Skeletal muscle cell (primary cell): ENCODE results near the gene C2orf15.
"Not testable (repeated sequence)": the region's sequence is repeated elsewhere in the genome, so short reads cannot be mapped to it uniquely, and the experiment has no call there.

Experiments
- DNase-seq: peaks from one replicate; pipeline ENCODE4 v3.0.0-alpha.2; 2010; ENCODE audit warnings: low read depth
- H3K4me3 ChIP-seq: 2 replicates; pipeline ENCODE4 v1.5.1; 2011; ENCODE audit warnings: low read depth, mild to moderate bottlenecking, control low read depth, low read length, moderate library complexity

C2orf15 gene, protein sequence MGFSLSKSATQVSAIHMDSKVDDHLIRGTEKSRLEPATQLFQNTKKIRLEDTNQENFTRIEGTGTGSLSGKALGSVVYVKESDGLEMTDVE

DNA sequence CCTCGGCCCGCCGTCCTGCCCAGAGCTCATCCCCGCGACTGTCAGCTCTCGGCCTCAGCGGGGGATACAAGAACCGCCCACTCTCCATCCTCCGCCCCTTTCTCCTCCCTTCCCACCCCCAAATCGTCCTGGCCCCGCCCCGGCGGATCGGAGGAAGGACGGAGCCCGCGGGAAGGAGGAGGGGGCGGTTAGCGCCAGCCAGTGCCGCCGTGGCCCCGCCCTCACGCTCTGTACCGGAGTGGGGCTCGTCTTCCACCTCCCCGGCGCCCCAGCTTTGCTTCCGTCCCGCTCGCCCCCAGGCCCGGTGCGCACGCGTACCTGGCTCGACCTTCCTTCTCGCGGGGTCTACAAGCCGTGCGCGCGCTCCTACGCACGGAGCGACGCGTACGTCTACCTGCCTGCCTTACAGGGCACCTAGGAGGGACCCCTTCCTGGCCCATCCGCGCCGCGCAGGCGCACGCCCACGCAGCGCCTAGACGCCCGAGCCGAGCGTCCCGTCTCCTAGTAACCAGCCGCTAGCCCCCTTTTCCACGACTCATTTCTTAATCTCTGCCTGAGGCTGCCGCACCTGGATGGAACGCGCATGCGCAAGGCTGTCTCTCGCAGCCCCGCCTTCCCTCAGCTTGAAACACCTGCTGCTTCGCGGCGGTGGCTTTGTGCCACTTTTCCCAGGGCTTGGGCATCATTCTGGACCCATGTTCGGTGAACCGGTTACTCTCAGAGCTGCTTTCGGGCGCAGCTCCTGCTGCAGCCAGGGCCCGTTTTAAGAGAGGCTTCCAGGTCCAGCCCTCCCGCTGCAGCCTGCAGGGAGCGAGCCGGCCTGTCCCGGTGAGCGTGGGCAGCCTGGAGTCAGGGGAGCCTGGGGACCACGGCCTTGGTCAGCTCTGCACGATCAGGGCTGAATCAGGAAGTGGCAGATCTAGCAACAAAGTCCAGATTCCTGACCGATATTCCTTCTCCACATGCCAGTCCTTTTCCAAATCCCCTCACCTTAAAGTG, at the start of gene C2orf15:
C2orf15 (plus strand) TSS at position 598 of the 999 bp plus-strand sequence. CDS start 8,852 bp downstream, outside the sequence.
- DNase-seq: peak; percentile 50
- peak within 1 kb of the TSS; percentile 87 for H3K4me3 ChIP-seq

DNA sequence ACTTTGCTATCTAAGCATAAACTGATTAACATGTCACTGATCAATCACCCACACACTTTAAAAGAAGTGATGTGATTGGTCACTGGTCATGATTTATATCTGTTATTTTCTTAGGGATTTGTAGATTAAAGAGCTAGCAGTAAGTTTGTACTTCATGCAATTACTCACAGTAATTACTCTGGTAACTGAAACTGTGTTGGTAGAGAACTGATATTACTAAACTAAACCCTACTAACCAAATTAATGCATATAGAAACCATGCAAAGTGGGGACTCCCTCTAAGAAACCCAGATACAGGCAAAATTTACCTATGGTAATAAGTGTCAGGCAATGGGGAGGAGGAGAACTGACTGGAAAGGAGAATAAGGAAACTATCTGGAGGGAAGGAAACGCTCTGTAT, 44.8 kb upstream of the C2orf15 start:
- no peak for DNase-seq
- H3K4me3 ChIP-seq: no peak overlapping the region

DNA sequence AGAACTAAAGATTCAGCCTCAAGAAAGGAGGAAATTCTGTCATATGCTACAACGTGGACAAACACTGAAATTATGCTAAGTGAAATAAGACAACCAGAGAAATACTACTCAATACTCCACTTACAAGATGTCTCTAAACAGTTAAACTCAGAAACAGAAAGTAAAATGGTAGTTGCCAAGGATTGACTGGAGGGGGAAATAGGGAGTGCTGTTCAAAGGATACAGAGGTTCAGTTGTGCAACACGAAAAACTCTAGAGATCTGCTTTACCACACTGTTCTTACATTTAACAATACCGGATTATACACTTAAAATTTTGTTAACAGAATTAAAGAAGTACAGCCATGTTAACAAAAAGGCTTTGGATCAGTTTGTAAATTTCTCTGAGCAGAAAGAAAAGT, 39.8 kb upstream of the C2orf15 start:
- peak; percentile 8 for DNase-seq
- H3K4me3 ChIP-seq: no peak overlapping the region

DNA sequence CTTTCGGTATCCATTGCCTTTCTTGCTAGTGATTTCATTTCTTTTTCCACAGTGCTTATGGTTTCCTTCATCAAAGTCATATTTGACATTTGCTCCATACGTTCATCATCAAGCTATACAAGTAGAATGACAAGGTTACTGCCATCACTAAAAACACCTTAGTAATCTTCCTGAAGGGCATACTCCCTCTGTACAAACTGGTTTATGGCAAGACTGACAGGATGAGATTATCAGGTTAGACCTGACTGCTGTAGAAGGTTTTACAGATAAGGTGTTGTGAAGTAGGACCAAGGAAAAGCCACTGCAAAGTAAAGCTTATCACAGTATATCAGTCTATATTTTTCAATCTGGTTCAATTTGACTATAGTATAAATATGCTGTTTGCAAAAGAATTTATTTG, 37.5 kb upstream of the C2orf15 start:
- DNase-seq: no peak
- no peak overlapping the region for H3K4me3 ChIP-seq

DNA sequence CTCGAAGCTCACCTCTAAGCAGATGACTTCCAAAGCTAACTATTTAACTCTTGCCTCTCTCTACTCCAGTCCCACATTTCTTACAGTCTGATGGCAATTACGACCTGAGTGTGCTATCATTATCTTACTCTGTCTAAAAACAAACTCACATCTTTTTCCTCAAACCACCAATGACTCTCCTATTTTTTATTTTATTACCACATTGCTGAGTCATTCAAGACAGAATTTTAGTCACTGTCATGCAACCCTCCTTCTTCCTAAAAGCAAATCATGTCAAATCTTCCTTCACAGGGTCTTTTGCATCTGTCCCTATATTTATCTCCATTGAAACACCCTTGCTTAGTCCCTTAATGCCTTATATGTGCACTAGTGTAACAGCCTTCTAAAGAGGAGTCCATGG, 34.6 kb upstream of the C2orf15 start:
- DNase-seq: peak; percentile 4
- H3K4me3 ChIP-seq: no peak overlapping the region

DNA sequence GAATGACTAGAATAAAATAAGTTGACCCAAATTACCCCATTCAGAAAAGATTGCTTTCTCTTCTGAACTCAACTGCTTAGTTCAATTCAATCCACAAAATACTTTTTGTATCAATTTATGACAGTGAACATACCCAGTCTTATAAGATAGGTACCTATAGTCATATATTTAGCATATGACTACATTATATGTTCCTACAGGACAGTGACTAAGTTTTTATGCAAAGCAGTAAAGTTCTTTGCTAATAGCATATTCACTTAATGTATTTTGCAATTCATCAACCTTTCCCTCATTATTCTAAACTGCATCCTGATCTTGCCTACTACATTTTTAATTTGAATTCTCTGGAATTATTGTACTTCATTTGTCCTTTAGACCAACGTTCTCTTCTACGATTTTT, 30.3 kb upstream of the C2orf15 start:
- no peak for DNase-seq
- H3K4me3 ChIP-seq: no peak overlapping the region

DNA sequence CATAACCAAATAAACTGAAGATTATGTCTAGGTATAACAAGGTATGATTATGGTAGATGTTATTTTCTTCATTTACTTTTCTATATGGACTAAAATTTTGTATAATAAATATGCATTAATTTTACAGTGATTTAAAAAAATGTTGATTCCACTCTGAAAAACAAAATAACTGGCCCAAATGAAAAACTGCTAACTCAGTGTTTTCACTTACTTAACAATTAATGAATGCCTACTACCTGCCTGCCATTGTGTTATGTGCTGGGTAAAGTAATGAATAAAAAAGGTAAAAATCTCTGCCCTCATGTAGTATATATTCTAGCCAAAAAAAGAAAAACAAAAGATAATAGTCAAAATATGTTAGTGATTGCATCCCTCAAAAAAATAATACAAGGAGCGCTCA, 29.6 kb upstream of the C2orf15 start:
- no peak overlapping the region for H3K4me3 ChIP-seq
- DNase-seq: no peak

DNA sequence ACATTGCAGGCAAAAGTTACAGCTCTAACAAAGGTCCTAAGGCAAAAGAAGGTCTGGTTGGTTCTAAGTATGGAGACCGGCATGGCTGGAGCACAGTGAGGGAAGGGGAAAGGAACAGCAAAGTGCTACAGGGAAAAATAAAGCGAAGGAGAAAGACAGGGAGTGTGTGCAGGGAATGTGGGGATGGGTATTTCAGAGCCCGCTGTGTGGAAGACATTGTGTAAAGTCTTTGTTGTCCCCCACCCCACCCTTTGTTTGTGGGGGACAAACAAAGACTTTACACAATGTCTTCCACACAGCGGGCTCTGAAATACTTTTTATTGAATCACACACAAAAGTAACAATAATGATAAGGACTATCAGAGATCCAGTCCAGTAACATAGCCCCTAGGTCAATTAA, 28.9 kb upstream of the C2orf15 start:
- H3K4me3 ChIP-seq: no peak overlapping the region
- no peak for DNase-seq

DNA sequence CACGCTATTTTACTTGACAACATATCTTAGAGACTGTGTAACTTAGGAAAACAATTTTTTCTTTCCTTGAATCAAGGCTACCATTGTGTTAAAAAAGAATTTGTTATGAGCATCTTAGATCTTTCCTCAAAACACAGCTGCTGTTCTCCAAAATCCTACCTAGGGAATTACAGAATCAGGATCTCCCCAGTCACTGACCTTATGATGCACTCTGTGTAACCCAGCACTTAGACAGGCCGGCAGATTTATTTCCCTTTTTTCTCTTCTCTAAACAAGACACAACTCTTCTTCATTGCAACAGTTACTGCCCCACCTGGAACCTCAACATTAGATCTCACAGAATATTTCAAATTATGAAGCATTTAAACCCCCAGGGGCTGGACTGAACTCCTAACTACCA, 13.5 kb upstream of the C2orf15 start:
- DNase-seq: no peak
- H3K4me3 ChIP-seq: no peak overlapping the region

DNA sequence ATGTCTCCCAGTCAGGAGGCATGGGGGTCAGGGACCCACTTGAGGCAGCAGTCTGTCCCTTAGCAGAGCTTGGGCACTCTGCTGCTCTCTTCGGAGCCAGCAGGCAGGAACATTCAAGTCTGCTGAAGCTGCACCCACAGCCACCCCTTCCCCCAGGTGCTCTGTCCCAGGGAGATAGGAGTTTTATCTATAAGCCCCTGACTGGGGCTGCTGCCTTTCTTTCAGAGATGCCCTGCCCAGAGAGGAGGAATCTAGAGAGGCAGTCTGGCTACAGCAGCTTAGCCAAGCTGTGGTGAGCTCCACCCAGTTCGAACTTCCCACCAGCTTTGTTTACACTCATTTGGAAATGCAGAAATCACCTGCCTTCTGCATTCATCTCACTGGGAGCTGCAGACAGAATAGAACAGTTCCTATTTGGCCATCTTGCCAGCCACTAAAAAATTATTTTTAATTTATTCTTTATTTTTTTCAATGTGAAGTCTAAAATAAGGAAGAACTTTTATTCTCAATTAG, 6.4 kb upstream of the C2orf15 start:
- H3K4me3 ChIP-seq, DNase-seq: not testable (repeated sequence)

DNA sequence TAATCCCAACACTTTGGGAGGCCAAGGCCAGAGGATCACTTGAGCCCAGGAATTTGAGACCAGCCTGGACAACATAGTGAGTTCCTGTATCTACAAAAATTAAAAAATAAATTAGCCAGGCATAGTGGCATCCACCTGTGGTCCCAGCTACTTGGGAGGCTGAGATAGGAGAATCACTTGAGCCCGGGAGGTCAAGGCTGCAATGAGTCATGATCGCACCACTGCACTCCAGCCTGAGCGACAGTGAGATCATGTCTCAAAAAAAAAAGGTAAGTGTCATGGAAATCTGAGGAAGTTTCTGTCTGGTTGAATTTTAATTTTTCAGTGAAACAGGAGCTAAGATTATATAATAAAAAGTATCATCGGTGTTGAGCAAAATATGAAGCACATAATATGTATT, 2.5 kb upstream of the C2orf15 start:
- no peak overlapping the region for H3K4me3 ChIP-seq
- no peak for DNase-seq

DNA sequence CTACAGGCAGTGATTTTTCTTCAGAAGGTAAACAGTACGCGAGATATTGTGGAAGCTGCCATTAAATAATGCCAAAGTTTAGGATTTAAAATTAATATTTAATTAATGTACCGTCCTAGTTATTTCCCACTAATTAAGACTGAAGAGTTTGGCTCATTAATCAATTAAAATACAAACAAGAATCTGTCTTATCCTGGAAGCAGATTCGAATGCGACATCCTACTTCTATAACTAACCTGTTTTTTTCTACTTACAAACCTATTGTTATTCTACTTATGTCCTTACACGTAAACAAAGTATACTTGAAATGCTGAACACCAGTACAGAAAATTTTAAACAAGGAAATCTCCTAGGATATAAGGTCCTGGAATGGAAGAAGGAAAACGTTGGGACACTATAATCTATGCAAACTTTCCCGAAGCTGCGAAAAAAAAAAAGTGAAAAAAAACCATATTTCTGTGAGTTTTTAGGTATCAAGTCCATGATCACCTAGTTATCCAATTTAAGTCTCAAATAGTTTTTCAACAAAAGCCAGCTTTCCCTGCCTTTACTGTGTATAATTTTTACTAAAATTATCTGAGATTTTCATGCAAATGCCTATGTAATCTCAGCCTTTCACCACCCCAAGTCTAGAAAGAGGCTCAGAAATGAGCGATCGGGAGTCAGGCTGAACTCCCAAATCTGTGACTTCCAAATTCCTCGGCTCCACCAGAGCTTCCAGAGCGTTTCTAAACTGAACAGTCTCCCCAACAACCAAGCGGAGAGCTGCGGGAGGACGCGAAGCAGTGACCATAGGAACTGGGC, 1.2 kb upstream of the C2orf15 start:
- DNase-seq: no peak
- H3K4me3 ChIP-seq: peak overlapping the region; percentile 87

DNA sequence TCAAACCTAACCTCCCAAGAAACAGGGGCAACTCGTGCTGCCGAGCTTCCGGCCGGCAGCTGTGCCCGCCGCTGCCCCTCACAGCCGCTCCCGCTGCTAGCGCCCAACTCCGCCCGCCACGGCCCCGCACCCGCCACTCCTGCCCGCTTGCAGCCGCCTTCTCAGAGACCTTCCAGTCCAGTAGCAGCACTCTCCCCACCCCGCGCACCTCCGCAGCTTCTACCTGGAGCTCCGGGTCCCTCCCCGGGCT, 722 bp upstream of the C2orf15 start:
- peak overlapping the region; percentile 87 for H3K4me3 ChIP-seq
- no peak for DNase-seq

DNA sequence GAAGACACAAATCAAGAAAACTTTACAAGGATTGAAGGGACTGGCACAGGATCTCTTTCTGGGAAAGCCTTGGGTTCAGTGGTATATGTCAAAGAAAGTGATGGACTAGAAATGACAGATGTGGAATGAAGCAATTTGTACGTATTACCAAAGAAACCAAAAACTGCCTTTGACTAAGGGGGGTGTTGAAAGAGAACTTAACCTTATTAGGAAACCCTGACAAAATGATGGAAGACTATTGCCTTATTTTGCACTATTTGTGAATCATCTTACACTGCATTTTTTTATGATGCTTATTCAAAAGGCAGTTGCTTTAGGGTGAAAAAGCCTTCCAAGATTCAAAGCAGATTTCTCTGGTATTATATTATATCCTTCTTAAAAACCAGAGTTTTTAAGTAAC, 9.2 kb downstream of the C2orf15 start:
- no peak overlapping the region for H3K4me3 ChIP-seq
- DNase-seq: no peak

DNA sequence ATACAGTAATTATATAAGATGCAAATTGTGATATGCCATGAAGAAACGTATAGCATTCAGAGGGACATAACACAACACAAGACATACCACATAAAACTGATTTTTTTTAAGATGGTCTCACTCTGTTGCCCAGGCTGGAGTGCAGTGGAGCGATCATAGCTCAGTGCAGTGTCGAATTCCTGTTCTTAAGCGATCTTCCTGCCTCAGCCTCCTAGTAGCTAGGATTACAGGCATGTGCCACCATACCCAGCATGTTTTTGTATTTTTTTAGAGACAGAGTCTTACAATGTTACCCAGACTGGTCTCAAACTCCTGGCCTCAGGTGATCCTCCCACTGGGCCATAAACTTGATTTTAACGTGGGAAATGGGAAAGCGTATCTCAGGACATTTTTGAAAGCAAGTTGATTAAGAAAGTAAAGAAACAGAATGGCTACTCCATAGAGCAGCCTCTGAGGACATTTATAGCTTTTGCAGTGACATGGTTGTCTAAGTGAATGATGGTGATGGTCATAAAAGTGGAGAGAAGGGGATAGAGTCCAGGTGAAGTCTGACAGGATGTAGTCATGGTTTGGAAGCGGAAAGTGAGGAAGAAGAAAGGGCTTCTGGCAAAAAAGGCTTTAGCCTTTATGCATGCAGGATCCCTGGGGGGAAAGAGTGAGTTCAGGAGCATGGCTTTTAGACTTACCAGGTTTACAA, 10.8 kb downstream of the C2orf15 start:
- no peak overlapping the region for H3K4me3 ChIP-seq
- no peak for DNase-seq

DNA sequence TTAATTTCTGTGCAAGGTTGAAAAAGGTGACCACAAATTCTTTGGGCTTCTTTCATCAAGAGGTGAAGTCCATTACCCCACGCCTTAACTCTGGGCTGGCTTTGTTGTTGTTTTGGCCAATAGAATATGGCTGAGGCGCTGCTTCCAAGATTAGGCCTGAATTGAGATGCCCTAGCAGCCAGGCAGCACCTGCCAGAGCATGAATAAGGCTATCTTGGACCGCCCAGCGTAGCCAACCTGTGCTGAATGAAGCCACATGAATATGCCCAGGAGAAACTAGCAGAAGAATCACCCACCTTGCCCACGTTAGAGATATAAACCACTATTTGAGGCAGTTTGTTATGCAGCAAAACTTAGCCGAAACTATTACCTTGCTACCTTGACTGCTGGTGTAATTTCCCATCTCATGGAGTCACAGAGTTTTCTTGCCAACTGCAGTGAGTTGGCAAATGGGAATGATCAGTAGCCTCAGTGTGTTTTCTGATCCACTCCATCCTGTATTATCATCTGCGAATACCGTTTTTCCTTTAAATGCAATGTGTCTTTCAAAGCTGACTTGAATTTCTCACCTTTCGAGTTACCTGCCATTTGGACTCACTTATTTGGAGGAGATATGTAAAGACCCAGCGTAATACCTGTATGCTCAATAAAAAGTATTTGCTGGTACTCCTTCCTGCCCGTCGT, 12.6 kb downstream of the C2orf15 start:
- peak overlapping the region; percentile 86 for H3K4me3 ChIP-seq
- no peak for DNase-seq

DNA sequence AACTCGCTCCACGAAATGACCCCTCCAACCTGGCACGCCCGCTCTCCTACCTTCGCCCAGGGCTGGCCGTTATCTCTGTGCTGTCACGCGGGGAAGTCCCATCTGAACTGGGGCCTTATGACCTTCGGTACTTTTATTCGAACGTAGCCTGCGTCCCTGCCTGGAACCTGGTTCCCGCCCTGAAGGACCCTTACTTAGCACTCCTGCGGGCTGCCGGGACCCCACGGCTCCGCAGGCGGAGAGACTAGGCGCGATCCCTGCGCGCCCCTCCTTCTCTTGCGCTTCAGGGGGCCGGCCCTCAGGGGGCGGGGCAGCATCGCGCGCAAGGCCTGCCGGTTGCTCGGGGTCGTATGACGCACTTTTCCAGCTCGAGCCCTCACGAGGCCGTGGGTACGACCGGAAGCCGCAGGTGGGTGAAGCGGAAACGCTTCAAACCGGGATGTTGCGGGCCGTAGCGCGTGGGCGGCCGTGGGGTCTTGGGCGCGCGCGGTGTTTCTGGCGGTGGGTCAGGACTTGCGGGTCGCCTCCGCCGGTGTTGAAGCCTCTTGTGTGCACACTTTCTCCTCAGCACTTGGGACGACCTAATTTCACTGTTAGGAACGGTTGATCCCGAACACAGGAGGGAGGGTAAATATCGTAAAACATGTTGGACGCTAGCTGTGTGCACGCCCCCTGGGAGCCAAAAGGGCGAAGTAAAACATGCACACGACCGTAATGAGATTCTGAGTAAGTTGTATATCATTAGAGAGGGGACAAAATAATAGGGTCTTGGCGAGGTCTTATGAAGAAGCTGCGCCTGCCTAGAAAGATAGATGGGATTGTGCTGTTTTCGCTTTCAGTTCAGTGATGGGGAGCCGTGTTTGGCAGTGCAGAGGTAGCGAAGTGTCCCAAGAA, 13.4 kb downstream of the C2orf15 start, which contains the start of the genes LIPT1 and TSGA10:
LIPT1 (plus strand) TSS at position 325 of the 894 bp plus-strand sequence. CDS start 6,991 bp downstream, outside the sequence.
TSGA10 (minus strand) TSS at position 300 of the 894 bp plus-strand sequence. CDS start 45,503 bp downstream, outside the sequence.
- DNase-seq: peak; percentile 60
- peak within 1 kb of the TSS; percentile 86 for H3K4me3 ChIP-seq

DNA sequence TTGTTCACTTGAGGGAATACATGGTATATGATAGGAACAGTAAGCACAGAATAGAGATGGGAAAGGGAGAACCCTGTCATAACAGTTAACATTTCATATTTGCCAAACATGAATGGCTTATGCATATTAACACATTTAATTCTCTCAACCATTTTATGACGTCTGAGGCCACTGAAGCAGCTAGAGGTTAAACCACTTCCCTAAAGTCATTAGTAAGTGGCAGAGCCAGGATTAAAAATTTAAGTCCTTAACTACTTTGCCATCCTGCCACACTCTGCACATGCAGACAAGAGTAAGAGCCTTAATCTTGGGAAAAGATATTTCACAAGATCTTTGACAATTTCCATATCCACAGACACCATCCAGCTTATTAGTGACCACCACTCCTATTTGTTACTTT, 15.4 kb downstream of the C2orf15 start:
- H3K4me3 ChIP-seq: no peak overlapping the region
- DNase-seq: no peak
